GM18951 (cell line): ENCODE results near the gene RNU11.
"Not testable (repeated sequence)": the region's sequence is repeated elsewhere in the genome, so short reads cannot be mapped to it uniquely, and the experiment has no call there.

ENCODE experiments used
- POLR2A ChIP-seq: IDR thresholded peaks from 4 replicates; pipeline ENCODE4 v1.6.1; 2011; ENCODE audit warnings: mild to moderate bottlenecking; ENCODE audit not compliant: insufficient read length, insufficient read depth; ENCODE audit errors: extremely low read depth
- in situ Hi-C: fragments of 300-500 bp; cut with MboI; formaldehyde crosslinking; loops from one replicate; pipeline ENCODE4 v1.12.0; 2022; ENCODE audit warnings: low sequenced_read_pairs, mixed read lengths, inconsistent platforms; ENCODE audit not compliant: unreplicated experiment

Gene RNU11

DNA sequence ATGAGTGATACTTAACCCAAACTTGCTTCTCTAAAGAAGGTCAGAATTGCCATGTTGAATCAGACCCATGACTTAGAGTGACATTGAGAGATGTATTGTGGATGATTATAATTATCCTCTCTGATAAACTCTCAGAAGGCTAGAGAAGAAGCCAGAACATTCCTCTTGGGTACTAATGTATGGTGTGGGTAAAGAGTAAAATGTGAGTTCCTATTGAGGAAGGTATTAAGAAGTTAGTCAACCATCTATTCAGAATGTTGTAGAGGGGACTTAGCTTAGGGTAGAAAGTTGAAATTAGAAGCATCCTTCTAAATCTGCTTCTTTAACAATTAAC, 27.5 kb downstream of the RNU11 start:
- no peak for TF ChIP-seq POLR2A

DNA sequence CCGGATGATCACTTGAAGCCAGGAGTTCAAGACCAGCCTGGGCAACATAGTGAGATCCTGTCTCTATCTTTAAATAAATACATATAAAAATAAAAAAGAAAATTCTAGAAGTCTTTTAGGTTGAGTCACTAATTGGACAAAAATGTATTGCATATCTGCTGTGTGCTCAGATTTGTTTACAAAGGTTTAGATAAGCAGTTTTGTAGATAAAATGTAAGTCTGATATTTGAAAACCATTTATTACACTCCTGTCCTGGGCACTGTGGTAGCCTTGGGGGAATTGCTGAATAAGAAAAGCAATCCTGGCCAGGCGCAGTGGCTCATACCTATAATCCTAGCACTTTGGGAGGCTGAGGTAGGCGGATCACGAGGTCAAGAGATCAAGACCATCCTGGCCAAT, 31.8 kb downstream of the RNU11 start:
- in situ Hi-C loops = no loop called here
- TF ChIP-seq POLR2A = no peak

More for the DNA sequence above, 27.5 kb downstream of the RNU11 start:
- in situ Hi-C loops = no loop called here

DNA sequence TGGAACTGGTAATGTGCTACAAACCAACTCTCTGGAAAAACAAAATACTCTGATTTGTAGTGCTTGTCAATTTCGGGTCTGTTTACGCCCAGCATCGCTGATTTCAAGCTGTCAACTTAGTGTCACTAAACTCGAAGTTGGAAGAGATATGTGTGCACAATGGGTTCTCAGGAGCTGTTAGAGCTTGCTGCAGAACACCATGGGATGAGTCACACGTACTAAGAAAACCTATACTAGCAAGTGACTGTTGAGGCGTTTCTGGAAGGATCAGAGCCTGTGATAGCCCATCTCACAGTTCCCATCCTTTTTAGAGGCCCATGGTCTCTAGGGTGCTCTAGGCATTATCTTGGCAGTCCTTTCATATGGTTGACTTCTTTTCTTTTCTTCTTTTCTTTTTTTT, 34.4 kb downstream of the RNU11 start:
- in situ Hi-C loops = no loop called here
- TF ChIP-seq POLR2A = no peak

DNA sequence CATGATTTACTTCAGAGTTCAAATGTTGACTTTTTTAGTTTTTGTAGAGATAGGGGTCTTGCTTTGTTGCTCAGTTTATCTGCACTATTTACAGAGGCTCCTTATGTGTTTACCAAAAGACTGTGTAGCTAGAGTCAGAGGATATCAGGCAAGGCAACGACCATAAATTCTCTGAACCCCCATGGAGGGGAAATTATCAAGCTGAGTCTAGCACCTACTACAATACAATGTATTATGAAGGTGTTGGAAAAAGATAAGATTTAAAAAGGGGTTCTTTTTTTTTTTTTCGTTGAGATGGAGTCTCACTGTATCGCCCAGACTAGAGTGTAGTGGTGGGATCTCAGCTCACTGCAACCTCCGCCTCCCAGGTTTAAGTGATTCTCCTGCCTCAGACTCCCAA, 36.5 kb downstream of the RNU11 start:
- no peak for TF ChIP-seq POLR2A
- in situ Hi-C loops = no loop called here

DNA sequence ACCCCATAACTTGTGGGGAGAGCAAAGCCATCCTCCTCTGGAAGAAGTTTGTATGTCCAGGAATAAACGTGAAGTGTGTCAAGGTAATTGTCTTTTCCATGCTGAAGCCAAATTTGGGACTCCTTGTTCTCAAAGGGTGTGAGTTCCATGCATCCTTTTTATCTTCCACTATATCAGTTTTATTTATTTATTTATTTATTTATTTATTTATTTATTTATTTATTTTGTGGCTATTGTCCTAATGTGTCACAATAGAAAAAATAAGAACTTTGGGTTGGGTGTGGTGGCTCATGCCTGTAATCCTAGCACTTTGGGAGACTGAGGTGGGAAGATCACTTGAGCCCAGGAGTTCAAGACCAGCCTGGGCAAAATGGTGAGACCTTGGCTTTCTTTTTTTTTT, 43.2 kb downstream of the RNU11 start:
- in situ Hi-C loops = not testable (repeated sequence)
